ENCODE results near the gene INPP5A.

DNA sequence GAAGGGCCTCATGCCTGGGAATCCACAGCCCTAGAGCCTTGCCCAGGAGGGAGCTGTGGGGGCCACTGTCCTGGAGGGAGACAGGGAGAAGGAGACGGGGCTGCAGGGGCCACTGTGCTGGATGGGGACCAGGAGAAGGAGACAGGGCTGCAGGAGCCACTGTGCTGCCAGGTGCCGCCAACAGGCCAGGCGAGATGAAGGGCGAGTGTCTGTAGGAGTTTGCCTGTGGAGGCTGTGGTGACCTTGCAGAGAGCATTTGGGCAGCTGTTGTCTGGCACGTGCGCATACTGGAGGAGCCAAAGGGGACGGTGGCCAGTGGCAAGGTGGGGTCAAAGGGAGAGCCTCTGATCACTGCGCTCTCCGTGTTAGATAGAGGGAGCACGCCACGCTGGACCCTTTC, 169.1 kb downstream of the INPP5A start:
- TF ChIP-seq EP300 (IDR thresholded peaks at IDR 0.05; ENCODE audit: low read length) (no peak), ZNF197 (CRISPR knock-in tag; IDR thresholded peaks at IDR 0.05; ENCODE audit: low read depth) (no peak), FOXK2 (conservative IDR thresholded peaks at IDR 0.05 in 1 of 2, IDR thresholded peaks at IDR 0.05 in 1 of 2; ENCODE audit: low read depth in 2 of 2) (no peak), POLR2AphosphoS5 (IDR thresholded peaks at IDR 0.05; ENCODE audit: control insufficient read depth, insufficient read depth, low read depth, low read length) (no peak), ZNF23 (CRISPR knock-in tag; IDR thresholded peaks at IDR 0.05) (no peak), FIP1L1 (IDR thresholded peaks at IDR 0.05; ENCODE audit: low read depth, low read length, poor library complexity, severe bottlenecking) (no peak)
- TF ChIP-seq, protein P1, sequence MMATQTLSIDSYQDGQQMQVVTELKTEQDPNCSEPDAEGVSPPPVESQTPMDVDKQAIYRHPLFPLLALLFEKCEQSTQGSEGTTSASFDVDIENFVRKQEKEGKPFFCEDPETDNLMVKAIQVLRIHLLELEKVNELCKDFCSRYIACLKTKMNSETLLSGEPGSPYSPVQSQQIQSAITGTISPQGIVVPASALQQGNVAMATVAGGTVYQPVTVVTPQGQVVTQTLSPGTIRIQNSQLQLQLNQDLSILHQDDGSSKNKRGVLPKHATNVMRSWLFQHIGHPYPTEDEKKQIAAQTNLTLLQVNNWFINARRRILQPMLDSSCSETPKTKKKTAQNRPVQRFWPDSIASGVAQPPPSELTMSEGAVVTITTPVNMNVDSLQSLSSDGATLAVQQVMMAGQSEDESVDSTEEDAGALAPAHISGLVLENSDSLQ (IDR thresholded peaks at IDR 0.05): no peak

Data from K562 (cell line).